Activated B cell treated with CpG ODN at 0.5 μM for 24 hours (primary cell): ENCODE measurements around the gene ACOX3. TPM values are rescaled to one million over a fixed set of nuclear protein-coding genes. Genes with fewer than 3 reads are reported as not detected.

Source experiments
- ATAC-seq: fragments of 200-7000 bp; cut with Tn5 transposase; one replicate; pipeline ENCODE4 v1.10.0; 2021; ENCODE audit warnings: low read depth, mild to moderate bottlenecking, moderate library complexity
- CTCF ChIA-PET: fragments of 350-600 bp; sonication (Branson Sonifier 250); formaldehyde crosslinking; loops from one replicate; lab custom pipeline; 2021; ENCODE audit warnings: antibody characterized with exemption; lab: Charles Lee
- POLR2A ChIA-PET: fragments of 350-600 bp; sonication (Branson Sonifier 250); formaldehyde crosslinking; loops from one replicate; lab custom pipeline; 2021; ENCODE audit warnings: antibody characterized with exemption; lab: Charles Lee
- DNase-seq: peaks from one replicate; pipeline ENCODE4 v3.0.0; 2022
- H3K27ac Mint-ChIP-seq: one replicate; pipeline ENCODE4 v1.8.0; 2020; ENCODE audit warnings: mixed read lengths
- H3K27me3 Mint-ChIP-seq: one replicate; pipeline ENCODE4 v1.8.0; 2021; ENCODE audit warnings: mixed read lengths
- H3K36me3 Mint-ChIP-seq: one replicate; pipeline ENCODE4 v1.8.0; 2021; ENCODE audit warnings: low read depth, mixed read lengths
- H3K4me1 Mint-ChIP-seq: one replicate; pipeline ENCODE4 v1.8.0; 2021; ENCODE audit warnings: mixed read lengths
- H3K4me3 Mint-ChIP-seq: one replicate; pipeline ENCODE4 v1.8.0; 2020; ENCODE audit warnings: mild to moderate bottlenecking, mixed read lengths
- H3K9me3 Mint-ChIP-seq: one replicate; pipeline ENCODE4 v1.8.0; 2020; ENCODE audit warnings: mixed read lengths
- intact Hi-C: fragments of 100-400 bp; cut with micrococcal nuclease; formaldehyde crosslinking; loops from one replicate; pipeline ENCODE4 v1.15.1; 2024
- total RNA-seq: library from RNA; stranded (reverse); gene quantifications from 2 replicates; pipeline ENCODE4 v1.2.3, GENCODE V29; 2022
- TF ChIP-seq, protein P1 (sequence below): fragments of 200-600 bp; IDR thresholded peaks from one replicate; pipeline ENCODE4 v1.8.0; 2022; ENCODE audit warnings: antibody characterized with exemption, mild to moderate bottlenecking

ACOX3 gene
- total RNA-seq, 1 donor from 2014 or later, result 20.6 TPM

DNA sequence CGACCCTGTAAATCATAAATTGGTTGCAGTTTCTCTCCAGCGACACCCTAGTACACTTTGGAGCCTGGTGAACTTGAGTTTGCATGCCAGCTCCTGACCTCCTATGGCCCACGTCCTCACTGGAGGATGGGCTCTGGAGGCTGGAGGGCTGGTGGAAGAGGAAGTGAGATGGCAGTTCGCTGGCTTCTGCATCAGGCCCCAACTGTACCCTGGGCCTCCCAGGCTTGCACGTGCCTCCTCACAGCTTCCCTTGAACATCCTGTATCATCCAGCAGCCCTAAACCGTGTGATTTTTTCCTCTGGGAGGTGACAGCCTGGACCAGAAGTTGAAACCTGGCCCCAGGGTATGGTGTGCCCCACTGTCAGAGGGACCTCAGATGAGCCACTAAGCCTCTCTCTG is 92.5 kb downstream of the ACOX3 start:
- H3K4me1 Mint-ChIP-seq, result no peaks in the 10 kb centered on the region
- TF ChIP-seq, protein P1, sequence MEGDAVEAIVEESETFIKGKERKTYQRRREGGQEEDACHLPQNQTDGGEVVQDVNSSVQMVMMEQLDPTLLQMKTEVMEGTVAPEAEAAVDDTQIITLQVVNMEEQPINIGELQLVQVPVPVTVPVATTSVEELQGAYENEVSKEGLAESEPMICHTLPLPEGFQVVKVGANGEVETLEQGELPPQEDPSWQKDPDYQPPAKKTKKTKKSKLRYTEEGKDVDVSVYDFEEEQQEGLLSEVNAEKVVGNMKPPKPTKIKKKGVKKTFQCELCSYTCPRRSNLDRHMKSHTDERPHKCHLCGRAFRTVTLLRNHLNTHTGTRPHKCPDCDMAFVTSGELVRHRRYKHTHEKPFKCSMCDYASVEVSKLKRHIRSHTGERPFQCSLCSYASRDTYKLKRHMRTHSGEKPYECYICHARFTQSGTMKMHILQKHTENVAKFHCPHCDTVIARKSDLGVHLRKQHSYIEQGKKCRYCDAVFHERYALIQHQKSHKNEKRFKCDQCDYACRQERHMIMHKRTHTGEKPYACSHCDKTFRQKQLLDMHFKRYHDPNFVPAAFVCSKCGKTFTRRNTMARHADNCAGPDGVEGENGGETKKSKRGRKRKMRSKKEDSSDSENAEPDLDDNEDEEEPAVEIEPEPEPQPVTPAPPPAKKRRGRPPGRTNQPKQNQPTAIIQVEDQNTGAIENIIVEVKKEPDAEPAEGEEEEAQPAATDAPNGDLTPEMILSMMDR, result no peak
- CTCF ChIA-PET, result no interaction called here
- intact Hi-C loops, result no loop called here
- H3K9me3 Mint-ChIP-seq, result no peaks in the 10 kb centered on the region
- no peaks in the 10 kb centered on the region for H3K27me3 Mint-ChIP-seq
- ATAC-seq (no peak), DNase-seq (no peak)
- H3K36me3 Mint-ChIP-seq, result no peaks in the 10 kb centered on the region
- no peak overlapping the region for H3K27ac Mint-ChIP-seq
- no peak overlapping the region for H3K4me3 Mint-ChIP-seq
- POLR2A ChIA-PET, result no interaction called here

DNA sequence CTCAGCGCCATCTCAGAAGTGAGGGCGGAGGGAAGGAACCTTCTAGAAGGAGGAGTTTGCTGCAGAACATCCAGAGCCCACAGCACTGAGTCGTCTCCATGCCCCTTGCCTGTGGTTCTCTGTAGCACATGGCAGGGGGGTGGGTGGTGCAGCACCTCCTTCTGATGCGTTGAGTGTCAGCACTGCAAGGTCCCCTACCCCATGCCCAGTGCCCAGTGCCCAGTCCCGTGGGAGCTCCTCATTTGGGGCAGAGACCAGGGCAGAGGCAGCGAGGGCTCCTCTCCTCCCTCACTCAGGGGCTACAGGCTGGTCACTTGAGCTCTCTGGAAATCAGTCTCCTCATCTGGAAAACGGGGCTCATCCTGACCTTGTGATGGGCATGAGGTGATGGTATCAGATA is 92.9 kb downstream of the ACOX3 start:
- CTCF ChIA-PET, result no interaction called here
- Mint-ChIP-seq H3K36me3 (no peaks in the 10 kb centered on the region), H3K27ac (no peak overlapping the region), H3K4me3 (no peak overlapping the region), H3K4me1 (no peaks in the 10 kb centered on the region), H3K9me3 (no peaks in the 10 kb centered on the region), H3K27me3 (no peaks in the 10 kb centered on the region)
- intact Hi-C loops, result no loop called here
- no peak for DNase-seq
- TF ChIP-seq, protein P1, result no peak
- POLR2A ChIA-PET, result no interaction called here
- no peak for ATAC-seq

DNA sequence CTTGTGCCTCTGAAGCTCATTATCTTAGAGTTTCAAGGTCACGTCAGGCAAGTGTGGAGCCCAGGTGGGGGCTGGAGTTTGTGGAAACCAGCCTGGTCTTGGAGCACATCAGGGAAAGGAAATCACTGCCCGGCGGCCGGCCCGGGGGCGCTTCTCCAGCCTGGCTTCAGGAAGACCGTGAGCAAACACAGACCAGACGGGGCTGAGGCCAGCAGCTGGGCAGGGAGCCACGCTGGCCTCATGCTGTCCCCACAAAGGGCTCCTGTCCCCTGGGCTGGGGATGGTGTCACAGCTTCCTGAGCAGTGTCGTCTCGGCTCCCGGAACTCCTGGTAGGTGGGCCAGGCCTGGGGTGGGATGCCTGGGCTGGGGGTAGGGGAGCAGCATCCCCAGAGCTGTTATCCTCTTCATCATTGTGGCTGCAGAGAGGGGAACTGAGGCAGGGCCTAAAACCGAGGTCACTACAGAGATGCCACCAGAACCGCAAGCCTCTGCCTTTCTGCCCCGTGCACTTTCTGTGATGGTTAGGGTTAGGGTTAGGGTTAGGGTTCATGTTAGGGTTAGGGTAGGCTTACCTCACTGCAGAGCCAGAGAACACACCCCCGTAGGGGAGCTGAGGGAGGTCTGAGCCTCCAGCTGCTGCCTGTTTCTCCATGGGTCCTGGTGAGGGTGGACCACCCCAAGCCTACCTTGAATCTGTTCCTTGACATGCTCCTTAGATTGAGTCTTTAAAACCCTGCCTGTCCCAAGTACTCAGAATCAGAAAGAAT is 93.5 kb downstream of the ACOX3 start:
- CTCF ChIA-PET, result no interaction called here
- no peaks in the 10 kb centered on the region for H3K36me3 Mint-ChIP-seq
- no peaks in the 10 kb centered on the region for H3K9me3 Mint-ChIP-seq
- H3K27ac Mint-ChIP-seq, result no peak overlapping the region
- ATAC-seq (no peak), DNase-seq (no peak)
- intact Hi-C loops, result no loop called here
- no peak overlapping the region for H3K4me3 Mint-ChIP-seq
- POLR2A ChIA-PET, result no interaction called here
- H3K27me3 Mint-ChIP-seq, result no peaks in the 10 kb centered on the region
- TF ChIP-seq, protein P1, result no peak
- H3K4me1 Mint-ChIP-seq, result no peaks in the 10 kb centered on the region

DNA sequence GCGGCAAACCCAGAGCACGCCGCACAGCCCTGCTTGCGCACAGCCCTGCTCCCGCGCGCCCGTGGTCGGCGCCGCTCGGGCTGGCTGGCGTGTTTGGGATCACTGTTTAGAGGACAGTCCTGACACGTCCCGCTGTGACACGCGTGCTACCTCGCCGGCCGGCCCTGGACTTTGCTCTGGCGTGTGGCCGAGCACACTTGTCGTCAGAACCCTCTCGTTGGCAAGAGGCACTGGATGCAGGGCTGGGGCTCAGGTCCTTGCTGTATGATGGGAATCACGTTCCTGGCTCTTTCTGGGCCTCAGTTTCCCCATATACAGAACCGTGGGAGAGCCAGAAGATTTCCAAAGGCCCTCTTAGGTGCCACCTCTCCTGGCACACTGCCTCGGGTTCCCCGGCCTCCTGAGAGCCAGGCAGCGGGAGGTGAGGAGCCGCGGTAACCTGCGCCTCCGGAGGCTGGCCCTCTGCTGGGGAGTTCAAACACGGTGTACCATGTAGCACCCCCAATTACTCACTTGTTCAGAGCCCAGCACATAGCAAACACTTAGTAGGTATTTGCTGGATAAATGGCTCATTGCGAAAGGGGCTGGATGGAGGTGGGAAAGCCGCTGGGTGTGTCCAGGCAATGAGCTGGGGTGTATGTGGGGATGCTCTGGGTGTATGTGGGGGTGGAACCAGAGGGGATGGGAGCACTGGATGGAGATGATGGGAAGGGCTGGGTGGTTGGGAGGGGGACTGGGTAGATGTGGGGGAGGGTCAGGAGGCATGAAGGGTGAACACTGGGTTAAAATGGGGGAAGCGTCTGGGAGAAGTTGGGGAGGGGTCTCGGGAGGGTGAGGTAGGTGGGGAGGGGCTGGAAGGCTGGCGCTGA is 94.3 kb downstream of the ACOX3 start:
- Mint-ChIP-seq H3K9me3 (no peaks in the 10 kb centered on the region), H3K4me3 (no peak overlapping the region), H3K4me1 (no peaks in the 10 kb centered on the region), H3K36me3 (no peaks in the 10 kb centered on the region), H3K27me3 (peaks cover 3% of the 10 kb centered on the region), H3K27ac (no peak overlapping the region)
- ChIA-PET POLR2A (no interaction called here), CTCF (no interaction called here)
- intact Hi-C loops, result no loop called here
- ATAC-seq (no peak), DNase-seq (no peak)
- TF ChIP-seq, protein P1, result no peak
